ENCODE measurements around the gene SUV39H1.
A peak's percentile ranks its signal among the peaks of the same experiment; 100 is the strongest.
"Not testable (repeated sequence)": the region's sequence is repeated elsewhere in the genome, so short reads cannot be mapped to it uniquely, and the experiment has no call there.

SUV39H1 gene

GRCh38 chrX:48688531-48689150 lies 7.9 kb upstream of the SUV39H1 start:
- DNase-seq (ENCODE audit: low spot score): no peak

- DNase-seq (ENCODE audit: low spot score): no peak
Observed at GRCh38 chrX:48689208-48689920, 7.2 kb upstream of the SUV39H1 start.

GRCh38 chrX:48691746-48692145 lies 4.8 kb upstream of the SUV39H1 start:
- not testable (repeated sequence) for DNase-seq (ENCODE audit: low spot score)

GRCh38 chrX:48694776-48695533 lies 1.6 kb upstream of the SUV39H1 start:
- no peak for DNase-seq (ENCODE audit: low spot score)

GRCh38 chrX:48695534-48695896 lies 1.0 kb upstream of the SUV39H1 start:
- DNase-seq (ENCODE audit: low spot score): no peak

GRCh38 chrX:48695925-48696300 lies 621 bp upstream of the SUV39H1 start:
- peak; percentile 7 for DNase-seq (ENCODE audit: low spot score)

GRCh38 chrX:48696909-48697727 lies 584 bp downstream of the SUV39H1 start:
- DNase-seq (ENCODE audit: low spot score): peak; percentile 19

- DNase-seq (ENCODE audit: low spot score): no peak
Observed at GRCh38 chrX:48698306-48698705, 1.8 kb downstream of the SUV39H1 start.

- no peak for DNase-seq (ENCODE audit: low spot score)
Observed at GRCh38 chrX:48700246-48700645, 3.7 kb downstream of the SUV39H1 start.

- DNase-seq (ENCODE audit: low spot score): no peak
Observed at GRCh38 chrX:48700951-48701653, 4.6 kb downstream of the SUV39H1 start.

GRCh38 chrX:48702032-48702431 lies 5.5 kb downstream of the SUV39H1 start:
- no peak for DNase-seq (ENCODE audit: low spot score)

GRCh38 chrX:48702716-48703115 lies 6.2 kb downstream of the SUV39H1 start:
- DNase-seq (ENCODE audit: low spot score): no peak

- no peak for DNase-seq (ENCODE audit: low spot score)
Observed at GRCh38 chrX:48703228-48703627, 6.7 kb downstream of the SUV39H1 start.

GRCh38 chrX:48703642-48704481 lies 7.3 kb downstream of the SUV39H1 start:
- DNase-seq (ENCODE audit: low spot score): no peak

GRCh38 chrX:48705871-48706270 lies 9.3 kb downstream of the SUV39H1 start:
- no peak for DNase-seq (ENCODE audit: low spot score)

- DNase-seq (ENCODE audit: low spot score): no peak
Observed at GRCh38 chrX:48709522-48710112, 13.1 kb downstream of the SUV39H1 start.

- DNase-seq (ENCODE audit: low spot score): no peak
Observed at GRCh38 chrX:48711162-48711928, 14.8 kb downstream of the SUV39H1 start.

- DNase-seq (ENCODE audit: low spot score): no peak
Observed at GRCh38 chrX:48711929-48712505, 15.5 kb downstream of the SUV39H1 start.

GRCh38 chrX:48713847-48714246 lies 17.3 kb downstream of the SUV39H1 start:
- no peak for DNase-seq (ENCODE audit: low spot score)
